Kidney (tissue), 14 donors: ENCODE results near the gene OR13G1. TPM values are rescaled to one million over a fixed set of nuclear protein-coding genes. Genes with fewer than 3 reads are reported as not detected.
"Not testable (repeated sequence)": the region's sequence is repeated elsewhere in the genome, so short reads cannot be mapped to it uniquely, and the experiment has no call there.

Source experiments
- DNase-seq, 5 donors: peaks; one replicate each; pipeline ENCODE4 v3.0.0-alpha.2; 2013 to 2020
- FAIRE-seq: peaks from 2 replicates; lab custom pipeline; 2012; peaks lifted over from hg19 to GRCh38; lab: Jason Lieb, UNC
- H3K27ac ChIP-seq, 2 donors: one replicate each; pipeline ENCODE4 v1.7.0; 2013; ENCODE audit warnings: low read depth in 2 of 2, low read length in 2 of 2, inconsistent platforms in 1 of 2
- H3K27me3 ChIP-seq: one replicate; pipeline ENCODE4 v1.7.1; 2013; ENCODE audit warnings: low read length, inconsistent platforms; ENCODE audit not compliant: control insufficient read depth, insufficient read depth
- H3K36me3 ChIP-seq, 3 donors: one replicate each; pipeline versions ENCODE4 v1.7.0 to v1.7.1; 2013; ENCODE audit warnings: low read length in 3 of 3, control low read depth in 1 of 3, inconsistent platforms in 1 of 3; ENCODE audit not compliant: insufficient read depth in 3 of 3, control insufficient read depth in 2 of 3
- H3K4me1 ChIP-seq, 3 donors: one replicate each; pipeline versions ENCODE4 v1.7.0 to v1.7.1; 2013; ENCODE audit warnings: low read length in 3 of 3, inconsistent platforms in 1 of 3, low read depth in 1 of 3; ENCODE audit not compliant: control insufficient read depth in 2 of 3, insufficient read depth in 2 of 3
- H3K4me3 ChIP-seq, 3 donors: one replicate each; pipeline versions ENCODE4 v1.7.0 to v1.8.1; 2013; ENCODE audit warnings: low read length in 3 of 3, control low read depth in 1 of 3, inconsistent platforms in 1 of 3
- H3K9ac ChIP-seq, 3 donors: one replicate each; pipeline versions ENCODE4 v1.7.0 to v1.7.1; 2013; ENCODE audit warnings: low read length in 3 of 3, control low read depth in 1 of 3, inconsistent platforms in 1 of 3
- H3K9me3 ChIP-seq, 3 donors: one replicate each; pipeline versions ENCODE4 v1.7.0 to v1.7.1; 2013; ENCODE audit warnings: low read length in 3 of 3, control low read depth in 1 of 3, inconsistent platforms in 1 of 3; ENCODE audit not compliant: control insufficient read depth in 2 of 3, insufficient read depth in 1 of 3
- intact Hi-C: fragments of 100-400 bp; cut with DNase I; formaldehyde crosslinking; loops from one replicate; pipeline ENCODE4 v1.11.1; 2022
- polyA plus RNA-seq: library from polyadenylated mRNA; stranded (reverse); fragments of 350-450 nt; fragmentation: Illumina TruSeq; extraction: RNeasy Lipid Tissue Mini Kit (QIAGEN cat#74804); gene quantifications from one replicate; pipeline ENCODE4 v1.2.3, GENCODE V29; 2014; ENCODE audit warnings: low read depth, low replicate concordance; ENCODE audit not compliant: insufficient read depth
- total RNA-seq: library from RNA; stranded (reverse); fragmentation: NEBNext Ultra II Directional; extraction: Animal tissue kit (Norgen Biotek cat#: 25700); gene quantifications from one replicate; pipeline ENCODE4 v1.2.1, GENCODE V29; 2021
- TF ChIP-seq, protein P1 (sequence below): IDR thresholded peaks from 3 replicates; pipeline ENCODE4 v1.5.1; 2012; ENCODE audit warnings: mild to moderate bottlenecking, moderate library complexity, borderline replicate concordance; ENCODE audit not compliant: insufficient read depth; ENCODE audit errors: extremely low read depth
- donor health status: control.
- donor health status: control.
- donor health status: control.
- donor health status: control.
- donor health status: control.
- donor health status: DM: yes; HTN: yes; CAD: no.
- donor health status: Normal renal cell carcinoma (clear cell type).

The OR13G1 gene
- total and polyA plus RNA-seq, 2 donors from 2014 or later = not detected

DNA sequence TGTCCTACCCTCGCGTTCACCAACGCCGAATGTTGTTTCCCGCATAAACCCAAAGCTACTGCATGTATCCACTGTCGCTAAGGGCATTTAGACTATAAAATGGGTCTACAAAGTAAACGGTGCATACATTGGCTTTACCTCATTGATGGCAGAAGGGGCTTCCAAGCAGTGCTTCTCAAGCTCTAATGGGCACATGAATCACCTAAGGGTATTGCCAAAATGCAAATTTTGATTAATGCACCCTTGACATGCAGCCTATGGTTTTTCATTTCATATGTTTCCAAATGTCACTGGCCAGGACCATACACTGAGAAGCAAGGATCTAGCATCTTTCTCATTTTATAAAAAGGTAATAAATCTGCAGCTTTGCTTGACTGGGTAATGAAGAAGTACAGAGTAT, 34.2 kb upstream of the OR13G1 start:
- H3K27ac ChIP-seq = no peak overlapping the region
- TF ChIP-seq, protein P1, sequence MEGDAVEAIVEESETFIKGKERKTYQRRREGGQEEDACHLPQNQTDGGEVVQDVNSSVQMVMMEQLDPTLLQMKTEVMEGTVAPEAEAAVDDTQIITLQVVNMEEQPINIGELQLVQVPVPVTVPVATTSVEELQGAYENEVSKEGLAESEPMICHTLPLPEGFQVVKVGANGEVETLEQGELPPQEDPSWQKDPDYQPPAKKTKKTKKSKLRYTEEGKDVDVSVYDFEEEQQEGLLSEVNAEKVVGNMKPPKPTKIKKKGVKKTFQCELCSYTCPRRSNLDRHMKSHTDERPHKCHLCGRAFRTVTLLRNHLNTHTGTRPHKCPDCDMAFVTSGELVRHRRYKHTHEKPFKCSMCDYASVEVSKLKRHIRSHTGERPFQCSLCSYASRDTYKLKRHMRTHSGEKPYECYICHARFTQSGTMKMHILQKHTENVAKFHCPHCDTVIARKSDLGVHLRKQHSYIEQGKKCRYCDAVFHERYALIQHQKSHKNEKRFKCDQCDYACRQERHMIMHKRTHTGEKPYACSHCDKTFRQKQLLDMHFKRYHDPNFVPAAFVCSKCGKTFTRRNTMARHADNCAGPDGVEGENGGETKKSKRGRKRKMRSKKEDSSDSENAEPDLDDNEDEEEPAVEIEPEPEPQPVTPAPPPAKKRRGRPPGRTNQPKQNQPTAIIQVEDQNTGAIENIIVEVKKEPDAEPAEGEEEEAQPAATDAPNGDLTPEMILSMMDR = no peak
- H3K4me3 ChIP-seq = no peak overlapping the region
- FAIRE-seq (no peak), DNase-seq (no peak)
- H3K36me3 ChIP-seq = no peaks in the 10 kb centered on the region
- intact Hi-C loops = no loop called here
- no peak overlapping the region for H3K9ac ChIP-seq
- H3K4me1 ChIP-seq = no peaks in the 10 kb centered on the region
- H3K9me3 ChIP-seq = no peaks in the 10 kb centered on the region
- H3K27me3 ChIP-seq = no peaks in the 10 kb centered on the region

DNA sequence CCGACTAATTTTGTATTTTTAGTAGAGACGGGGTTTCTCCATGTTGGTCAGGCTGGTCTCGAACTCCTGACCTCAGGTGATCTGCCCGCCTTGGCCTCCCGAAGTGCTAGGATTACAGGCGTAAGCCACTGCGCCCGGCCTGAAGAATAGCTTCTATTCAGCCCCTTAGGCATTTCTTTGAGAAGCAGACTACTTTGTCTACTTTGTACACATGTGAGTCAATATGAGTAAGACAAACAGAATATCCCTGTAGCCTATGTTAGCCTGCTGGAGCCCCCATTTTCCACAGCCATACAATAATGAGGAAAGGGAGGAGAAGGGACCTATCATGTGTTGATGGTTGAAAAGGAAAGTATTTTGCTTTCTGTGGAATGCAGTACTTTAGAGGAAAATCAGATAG, 31.1 kb upstream of the OR13G1 start:
- H3K27ac ChIP-seq, H3K27me3 ChIP-seq, H3K9me3 ChIP-seq, H3K4me3 ChIP-seq, DNase-seq, FAIRE-seq, H3K36me3 ChIP-seq, H3K4me1 ChIP-seq, intact Hi-C loops, H3K9ac ChIP-seq: not testable (repeated sequence)

DNA sequence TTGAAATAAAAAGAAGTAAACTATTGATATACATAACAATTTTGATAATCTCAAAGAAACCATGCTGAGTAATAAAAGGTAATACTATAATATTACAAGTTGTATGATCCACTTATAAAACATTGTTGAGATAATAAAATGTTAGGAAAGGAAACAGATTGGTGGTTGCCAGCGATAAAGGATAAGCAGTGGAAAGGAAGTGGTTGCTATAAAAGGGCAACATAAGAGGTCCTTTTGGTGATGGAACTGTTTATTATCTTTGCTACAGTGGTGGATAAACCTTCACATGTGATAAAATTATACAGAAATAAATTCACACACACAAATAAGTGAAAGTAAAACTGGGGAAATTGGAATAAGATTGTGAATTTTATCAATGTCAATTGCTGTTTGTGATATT, 21.8 kb upstream of the OR13G1 start:
- H3K9me3 ChIP-seq = no peaks in the 10 kb centered on the region
- intact Hi-C loops = no loop called here
- no peaks in the 10 kb centered on the region for H3K4me1 ChIP-seq
- DNase-seq = no peak
- H3K9ac ChIP-seq = no peak overlapping the region
- no peak overlapping the region for H3K27ac ChIP-seq
- H3K27me3 ChIP-seq = no peaks in the 10 kb centered on the region
- no peak overlapping the region for H3K4me3 ChIP-seq
- no peak for FAIRE-seq
- H3K36me3 ChIP-seq = no peaks in the 10 kb centered on the region
- TF ChIP-seq, protein P1 = no peak

DNA sequence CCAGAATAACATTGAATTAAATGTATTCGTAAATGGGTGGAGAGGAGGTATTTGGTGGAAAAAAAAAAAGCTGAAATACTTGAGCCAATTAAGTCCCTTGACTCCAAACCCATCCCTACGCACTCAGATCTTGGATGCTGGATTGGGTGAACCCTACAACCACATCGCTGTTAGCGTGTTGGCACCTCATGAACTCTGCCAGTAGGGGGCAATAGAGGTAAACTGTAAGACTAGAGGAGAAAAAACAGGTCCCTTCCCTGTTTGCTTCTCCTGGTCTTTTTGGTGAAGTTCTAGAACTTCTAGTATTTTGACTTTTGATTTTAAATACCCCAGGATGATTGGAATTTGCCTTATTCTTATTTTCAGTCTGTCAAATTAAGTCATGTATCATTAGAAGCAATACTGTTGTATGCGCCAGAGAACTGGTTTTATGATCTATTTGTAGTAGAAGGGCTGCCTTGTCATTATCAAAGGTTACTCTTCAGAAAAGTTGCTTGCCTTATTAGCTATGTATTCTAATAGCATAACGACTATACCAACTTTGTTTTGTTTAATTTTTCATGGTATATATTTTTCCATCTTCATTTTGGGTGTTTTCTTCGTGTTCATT, 1.9 kb upstream of the OR13G1 start:
- TF ChIP-seq, protein P1 = peak; percentile 59
- no peak overlapping the region for H3K27ac ChIP-seq
- H3K4me3 ChIP-seq = no peak overlapping the region
- intact Hi-C loops = no loop called here
- FAIRE-seq = no peak
- no peaks in the 10 kb centered on the region for H3K4me1 ChIP-seq
- H3K9me3 ChIP-seq = no peaks in the 10 kb centered on the region
- peak in 4 of 5 donors; percentile 28 to 60 (median 49) for DNase-seq
- no peaks in the 10 kb centered on the region for H3K27me3 ChIP-seq
- no peaks in the 10 kb centered on the region for H3K36me3 ChIP-seq
- H3K9ac ChIP-seq = no peak overlapping the region
